Activated T-cell treated with anti-CD3 and anti-CD28 coated beads, Interleukin-2, amount 50 U/mL, for 24 hours (primary cell): ENCODE results near the gene BEX4.

Experiments
- DNase-seq: peaks from one replicate; pipeline ENCODE4 v3.0.0-alpha.2; 2020
- H3K27ac Mint-ChIP-seq: 2 replicates; pipeline ENCODE4 v1.8.0; 2020; ENCODE audit warnings: mild to moderate bottlenecking, mixed read lengths
- H3K27me3 Mint-ChIP-seq: 2 replicates; pipeline ENCODE4 v1.8.0; 2020; ENCODE audit warnings: mixed read lengths
- H3K36me3 Mint-ChIP-seq: 2 replicates; pipeline ENCODE4 v1.8.0; 2020; ENCODE audit warnings: low read depth, mixed read lengths
- H3K4me1 Mint-ChIP-seq: 2 replicates; pipeline ENCODE4 v1.8.0; 2020; ENCODE audit warnings: low read depth, mixed read lengths
- H3K4me3 Mint-ChIP-seq: 2 replicates; pipeline ENCODE4 v1.8.0; 2020; ENCODE audit warnings: mild to moderate bottlenecking, moderate library complexity, mixed read lengths
- H3K9me3 Mint-ChIP-seq: 2 replicates; pipeline ENCODE4 v1.8.0; 2020; ENCODE audit warnings: mixed read lengths

The BEX4 gene

DNA sequence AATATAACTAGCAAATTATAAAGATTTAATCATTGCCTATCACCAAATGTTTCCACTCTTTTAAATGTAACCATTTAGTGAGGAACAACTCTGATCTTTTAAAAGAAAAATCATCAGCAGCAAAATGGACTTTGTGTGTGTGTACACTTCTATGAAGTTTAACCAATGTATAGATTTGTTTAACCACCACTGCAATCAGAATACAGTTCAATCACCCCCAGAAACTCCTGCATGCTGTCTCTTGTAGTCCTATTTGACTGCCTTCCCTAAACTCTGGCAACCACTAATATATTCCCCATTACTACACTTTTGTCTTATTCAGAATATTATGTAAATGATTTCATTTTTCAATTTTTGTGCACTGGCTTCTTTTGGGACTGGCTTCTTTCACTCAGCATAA is 41.7 kb downstream of the BEX4 start:
- peaks cover 21% of the 10 kb centered on the region for H3K36me3 Mint-ChIP-seq
- no peak overlapping the region for H3K27ac Mint-ChIP-seq
- H3K4me1 Mint-ChIP-seq = peaks cover 18% of the 10 kb centered on the region
- DNase-seq = no peak
- H3K27me3 Mint-ChIP-seq = peaks cover 20% of the 10 kb centered on the region
- no peaks in the 10 kb centered on the region for H3K9me3 Mint-ChIP-seq
- H3K4me3 Mint-ChIP-seq = no peak overlapping the region

DNA sequence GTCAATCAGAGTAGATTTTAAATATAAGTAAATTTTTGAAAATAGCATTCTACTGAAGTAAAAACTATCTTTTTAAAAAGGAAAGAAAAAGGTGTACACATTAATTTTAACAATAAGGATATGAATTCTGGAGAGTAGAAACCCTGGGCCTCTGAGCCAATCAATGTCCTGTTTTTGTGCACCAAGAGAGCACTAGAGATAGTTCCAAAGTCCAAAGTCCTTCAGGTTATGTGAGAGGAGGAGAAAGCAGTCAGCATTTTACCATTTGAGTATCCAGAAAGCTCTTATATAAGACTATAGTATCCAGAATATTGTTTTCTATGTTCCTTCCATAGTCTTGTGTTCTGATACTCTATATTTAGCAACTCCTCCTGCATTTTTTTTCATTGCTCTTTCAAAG is 43.4 kb downstream of the BEX4 start:
- Mint-ChIP-seq H3K27me3 (peaks cover 30% of the 10 kb centered on the region), H3K4me3 (no peak overlapping the region), H3K9me3 (no peaks in the 10 kb centered on the region), H3K36me3 (peaks cover 16% of the 10 kb centered on the region), H3K27ac (no peak overlapping the region), H3K4me1 (peaks cover 14% of the 10 kb centered on the region)
- no peak for DNase-seq
